Suprapubic skin (tissue), 3 donors: Measurements from ENCODE around the gene PRR36.

Experiments
- POLR2A ChIP-seq, 2 donors: fragments of 450-650 bp; IDR thresholded peaks; one replicate each; pipeline ENCODE4 v1.6.1; 2017; ENCODE audit warnings: antibody characterized with exemption in 2 of 2, mild to moderate bottlenecking in 2 of 2, moderate library complexity in 2 of 2
- TF ChIP-seq, protein P1 (sequence below), 2 donors: fragments of 200-600 bp in 1 of 2; fragments of 450-650 bp in 1 of 2; sonication (generic) in 1 of 2; IDR thresholded peaks; one replicate each; pipeline ENCODE4 v1.5.1; 2016 to 2019; ENCODE audit warnings: antibody characterized with exemption in 2 of 2, mild to moderate bottlenecking in 1 of 2, moderate library complexity in 1 of 2

DNA sequence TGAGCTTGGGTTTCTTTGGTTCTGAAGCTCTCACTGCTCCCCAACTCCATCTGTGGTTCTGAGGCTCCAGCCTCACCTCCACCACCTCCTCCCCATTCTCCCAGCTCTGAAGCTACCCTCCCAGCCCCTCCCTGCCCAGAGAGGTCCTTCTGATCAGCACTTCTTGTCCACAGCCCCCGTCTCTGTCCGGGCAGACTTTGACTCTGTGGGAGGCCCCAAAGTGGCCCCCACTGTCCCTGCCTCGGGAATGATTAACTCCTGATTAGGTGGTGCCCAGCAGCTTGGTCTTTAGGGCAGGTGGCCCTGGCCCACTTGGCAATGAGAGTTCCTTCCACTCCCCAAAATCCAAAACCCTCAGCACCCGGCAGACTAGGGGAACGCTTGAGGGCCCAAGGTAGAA, 29.8 kb downstream of the PRR36 start:
- TF ChIP-seq, protein P1, sequence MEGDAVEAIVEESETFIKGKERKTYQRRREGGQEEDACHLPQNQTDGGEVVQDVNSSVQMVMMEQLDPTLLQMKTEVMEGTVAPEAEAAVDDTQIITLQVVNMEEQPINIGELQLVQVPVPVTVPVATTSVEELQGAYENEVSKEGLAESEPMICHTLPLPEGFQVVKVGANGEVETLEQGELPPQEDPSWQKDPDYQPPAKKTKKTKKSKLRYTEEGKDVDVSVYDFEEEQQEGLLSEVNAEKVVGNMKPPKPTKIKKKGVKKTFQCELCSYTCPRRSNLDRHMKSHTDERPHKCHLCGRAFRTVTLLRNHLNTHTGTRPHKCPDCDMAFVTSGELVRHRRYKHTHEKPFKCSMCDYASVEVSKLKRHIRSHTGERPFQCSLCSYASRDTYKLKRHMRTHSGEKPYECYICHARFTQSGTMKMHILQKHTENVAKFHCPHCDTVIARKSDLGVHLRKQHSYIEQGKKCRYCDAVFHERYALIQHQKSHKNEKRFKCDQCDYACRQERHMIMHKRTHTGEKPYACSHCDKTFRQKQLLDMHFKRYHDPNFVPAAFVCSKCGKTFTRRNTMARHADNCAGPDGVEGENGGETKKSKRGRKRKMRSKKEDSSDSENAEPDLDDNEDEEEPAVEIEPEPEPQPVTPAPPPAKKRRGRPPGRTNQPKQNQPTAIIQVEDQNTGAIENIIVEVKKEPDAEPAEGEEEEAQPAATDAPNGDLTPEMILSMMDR (IDR thresholded peaks at IDR 0.05) = no peak
- no peak for TF ChIP-seq POLR2A (IDR thresholded peaks at IDR 0.05)
